ENCODE data around the gene SETD5.
A peak's percentile ranks its signal among the peaks of the same experiment; 100 is the strongest.

Gene SETD5

GRCh38 chr3:9412293-9412692 lies 14.9 kb downstream of the SETD5 start:
- Histone ChIP-seq H3K9me2 (replicated peaks; ENCODE audit: low read depth, low read length) (no peaks in the 10 kb centered on the region), H4K20me1 (ENCODE audit: insufficient read depth, low read length, poor library complexity, severe bottlenecking) (peaks cover 99% of the 10 kb centered on the region), H3K9ac (ENCODE audit: low read depth, low read length, poor library complexity, severe bottlenecking) (no peak overlapping the region), H3K4me1 (ENCODE audit: insufficient read depth, low read length, poor library complexity, severe bottlenecking) (peaks cover 11% of the 10 kb centered on the region), H3K4me2 (ENCODE audit: low read depth, low read length, poor library complexity, severe bottlenecking) (peak overlapping the region; percentile 29), H3K27me3 (ENCODE audit: insufficient read depth, low read length, poor library complexity, severe bottlenecking) (no peaks in the 10 kb centered on the region), H2AFZ (ENCODE audit: low read length) (no peak overlapping the region), H3K9me3 (ENCODE audit: insufficient read depth, low read depth, low read length) (no peaks in the 10 kb centered on the region), H3F3A (ENCODE audit: low read depth) (no peaks in the 10 kb centered on the region), H3K4me3 (ENCODE audit: low read length, poor library complexity, severe bottlenecking) (no peak overlapping the region), H3K36me3 (ENCODE audit: insufficient read depth, low read length) (peaks cover 13% of the 10 kb centered on the region; the same call in 1 of the 2 replicates), H3K79me2 (ENCODE audit: insufficient read depth, low read length) (peaks cover 100% of the 10 kb centered on the region)
- TF ChIP-seq CTCF (conservative IDR thresholded peaks at IDR 0.05; ENCODE audit: low read length): no peak
- no peak for TF ChIP-seq EZH2phosphoT487 (IDR thresholded peaks at IDR 0.05; ENCODE audit: borderline replicate concordance)

DNA sequence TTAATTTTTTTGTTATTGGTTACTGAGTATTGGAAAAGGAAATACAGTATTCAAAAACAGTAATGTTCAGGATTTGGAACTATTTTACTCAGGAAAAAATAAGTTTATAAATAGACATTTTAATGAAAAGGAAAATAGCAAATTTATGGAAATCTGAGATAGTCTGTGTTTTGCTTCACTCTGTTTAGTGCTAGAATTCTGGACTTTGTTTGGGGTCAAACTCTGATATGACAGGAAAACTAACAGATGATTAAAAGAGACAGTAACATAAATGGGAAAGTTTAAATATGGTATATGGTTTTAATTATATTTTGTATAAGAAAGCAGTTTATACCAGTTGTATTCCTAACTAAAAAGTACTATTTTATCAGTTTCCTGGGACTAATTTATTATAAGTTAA lies 17.4 kb downstream of the SETD5 start:
- Histone ChIP-seq H3K27me3 (ENCODE audit: insufficient read depth, low read length, poor library complexity, severe bottlenecking) (no peaks in the 10 kb centered on the region), H3K4me3 (ENCODE audit: low read length, poor library complexity, severe bottlenecking) (no peak overlapping the region), H3K79me2 (ENCODE audit: insufficient read depth, low read length) (peaks cover 99% of the 10 kb centered on the region), H3F3A (ENCODE audit: low read depth) (no peaks in the 10 kb centered on the region), H3K9me2 (replicated peaks; ENCODE audit: low read depth, low read length) (no peaks in the 10 kb centered on the region), H2AFZ (ENCODE audit: low read length) (no peak overlapping the region), H3K9me3 (ENCODE audit: insufficient read depth, low read depth, low read length) (no peaks in the 10 kb centered on the region), H3K36me3 (ENCODE audit: insufficient read depth, low read length) (peaks cover 13% of the 10 kb centered on the region; the same call in 1 of the 2 replicates), H3K9ac (ENCODE audit: low read depth, low read length, poor library complexity, severe bottlenecking) (no peak overlapping the region), H3K4me2 (ENCODE audit: low read depth, low read length, poor library complexity, severe bottlenecking) (no peak overlapping the region), H3K4me1 (ENCODE audit: insufficient read depth, low read length, poor library complexity, severe bottlenecking) (peaks cover 9% of the 10 kb centered on the region), H4K20me1 (ENCODE audit: insufficient read depth, low read length, poor library complexity, severe bottlenecking) (peaks cover 88% of the 10 kb centered on the region)
- TF ChIP-seq EZH2phosphoT487 (IDR thresholded peaks at IDR 0.05; ENCODE audit: borderline replicate concordance) (no peak), CTCF (conservative IDR thresholded peaks at IDR 0.05; ENCODE audit: low read length) (no peak)

GRCh38 chr3:9415485-9416138 lies 18.2 kb downstream of the SETD5 start:
- TF ChIP-seq EZH2phosphoT487 (IDR thresholded peaks at IDR 0.05; ENCODE audit: borderline replicate concordance) (no peak), CTCF (conservative IDR thresholded peaks at IDR 0.05; ENCODE audit: low read length) (no peak)
- Histone ChIP-seq H3K4me3 (ENCODE audit: low read length, poor library complexity, severe bottlenecking) (no peak overlapping the region), H3K4me1 (ENCODE audit: insufficient read depth, low read length, poor library complexity, severe bottlenecking) (peaks cover 4% of the 10 kb centered on the region), H3K9ac (ENCODE audit: low read depth, low read length, poor library complexity, severe bottlenecking) (no peak overlapping the region), H3K79me2 (ENCODE audit: insufficient read depth, low read length) (peaks cover 99% of the 10 kb centered on the region), H3K4me2 (ENCODE audit: low read depth, low read length, poor library complexity, severe bottlenecking) (no peak overlapping the region), H3K36me3 (ENCODE audit: insufficient read depth, low read length) (peaks cover 13% of the 10 kb centered on the region; the same call in 1 of the 2 replicates), H3F3A (ENCODE audit: low read depth) (no peaks in the 10 kb centered on the region), H3K9me3 (ENCODE audit: insufficient read depth, low read depth, low read length) (no peaks in the 10 kb centered on the region), H4K20me1 (ENCODE audit: insufficient read depth, low read length, poor library complexity, severe bottlenecking) (peaks cover 88% of the 10 kb centered on the region), H3K27me3 (ENCODE audit: insufficient read depth, low read length, poor library complexity, severe bottlenecking) (no peaks in the 10 kb centered on the region), H2AFZ (ENCODE audit: low read length) (no peak overlapping the region), H3K9me2 (replicated peaks; ENCODE audit: low read depth, low read length) (no peaks in the 10 kb centered on the region)

Measured in Loucy (cell line).